Activated CD8-positive, alpha-beta memory T cell treated with anti-CD3 and anti-CD28 coated beads for 36 hours (primary cell): ENCODE results near the gene ATXN1. TPM values are rescaled to one million over a fixed set of nuclear protein-coding genes. Genes with fewer than 3 reads are reported as not detected.
"Not testable (repeated sequence)": the region's sequence is repeated elsewhere in the genome, so short reads cannot be mapped to it uniquely, and the experiment has no call there.

Source experiments
- CTCF ChIA-PET: fragments of 350-600 bp; sonication (Branson Sonifier 250); formaldehyde crosslinking; loops from one replicate; lab custom pipeline; 2021; ENCODE audit warnings: antibody characterized with exemption; lab: Charles Lee
- POLR2A ChIA-PET: fragments of 350-600 bp; sonication (Branson Sonifier 250); formaldehyde crosslinking; loops from one replicate; lab custom pipeline; 2021; ENCODE audit warnings: antibody characterized with exemption; lab: Charles Lee
- total RNA-seq, 2 experiments: library from RNA; stranded (reverse); gene quantifications; one replicate each; pipeline ENCODE4 v1.2.3, GENCODE V29; 2021

Gene ATXN1
- total RNA-seq, 2 experiments from 2014 or later = 75.0 to 85.3 TPM

DNA sequence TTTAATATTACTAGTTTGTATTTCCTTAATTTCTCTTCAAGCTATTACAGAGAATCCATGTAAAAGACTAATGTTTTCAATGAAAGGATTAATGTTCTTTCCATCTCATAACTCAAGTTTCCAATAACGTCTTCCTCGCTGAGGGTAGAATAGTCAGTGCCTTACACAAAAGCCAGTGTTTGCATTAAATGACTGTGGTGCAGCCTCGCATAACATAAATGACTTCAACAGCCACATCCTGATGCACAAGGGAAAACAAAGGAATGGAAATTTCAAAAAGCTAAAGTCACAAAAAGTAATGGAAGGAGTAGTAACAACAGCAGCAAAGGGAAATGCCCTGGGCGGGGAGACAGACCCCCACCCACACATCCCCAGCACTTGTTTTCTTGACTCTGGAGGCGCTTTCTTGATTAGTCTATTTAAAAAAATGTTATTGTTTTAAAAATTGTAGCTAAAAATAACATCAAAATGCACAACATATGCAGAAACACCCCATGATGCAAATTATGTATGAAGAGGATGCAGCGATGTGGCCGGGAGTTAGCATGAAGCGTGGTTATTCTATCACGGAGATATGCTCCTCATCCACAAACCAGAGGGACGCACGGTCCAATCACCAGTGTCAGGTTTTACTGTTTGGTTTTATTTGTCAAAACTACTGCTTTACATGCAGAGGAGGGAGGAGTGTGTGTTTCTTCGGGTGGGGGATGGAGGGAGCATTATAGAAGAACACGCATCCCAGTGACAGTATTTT is 294.3 kb downstream of the ATXN1 start:
- ChIA-PET POLR2A (no interaction called here), CTCF (interaction anchor here (0.7 kb wide), 1 partner anchor 29 kb away, joined by 3 read pairs; no protein-coding TSS in a partner anchor)

DNA sequence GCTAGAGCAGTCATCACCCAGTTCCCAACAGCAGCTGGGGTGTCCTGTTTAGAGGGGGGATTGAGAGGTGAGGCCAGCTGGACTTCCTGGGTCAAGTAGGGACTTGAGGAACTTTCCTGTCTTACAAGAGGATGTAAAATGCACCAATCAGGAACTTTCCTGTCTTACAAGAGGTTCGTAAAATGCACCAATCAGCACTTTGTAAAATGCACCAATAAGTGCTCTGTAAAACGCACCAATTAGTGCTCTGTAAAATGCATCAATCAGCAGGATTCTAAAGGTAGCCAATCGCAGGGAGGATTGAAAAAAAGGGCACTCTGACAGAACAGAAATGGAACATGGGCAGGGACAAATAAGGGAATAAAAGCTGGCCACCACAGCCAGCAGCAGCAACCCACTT is 297.2 kb downstream of the ATXN1 start:
- CTCF ChIA-PET = interaction anchor here (0.6 kb wide), 1 partner anchor 299 kb away, joined by 3 read pairs; no protein-coding TSS in a partner anchor

DNA sequence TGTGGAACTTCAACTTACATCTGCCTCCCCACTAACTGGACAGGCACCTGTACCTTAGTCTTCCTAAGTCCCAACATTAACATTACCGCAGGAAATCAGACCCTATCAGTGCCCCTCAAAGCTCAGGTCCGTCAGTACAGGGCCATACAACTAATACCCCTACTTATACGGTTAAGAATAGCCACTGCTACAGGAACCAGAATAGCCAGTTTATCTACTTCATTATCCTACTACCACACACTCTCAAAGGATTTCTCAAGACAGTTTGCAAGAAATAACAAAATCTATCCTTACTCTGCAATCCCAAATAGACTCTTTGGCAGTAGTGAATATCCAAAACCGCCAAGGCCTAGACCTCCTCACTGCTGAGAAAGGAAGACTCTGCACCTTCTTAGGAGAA is 298.0 kb downstream of the ATXN1 start:
- CTCF ChIA-PET = interaction anchor here (0.6 kb wide), 1 partner anchor 300 kb away, joined by 3 read pairs; no protein-coding TSS in a partner anchor
- POLR2A ChIA-PET = interaction anchor here (0.6 kb wide), 1 partner anchor 141 kb away, joined by 4 read pairs; no protein-coding TSS in a partner anchor

More for the DNA sequence above, 297.2 kb downstream of the ATXN1 start:
- POLR2A ChIA-PET = interaction anchor here (0.6 kb wide), 1 partner anchor 140 kb away, joined by 4 read pairs; no protein-coding TSS in a partner anchor

DNA sequence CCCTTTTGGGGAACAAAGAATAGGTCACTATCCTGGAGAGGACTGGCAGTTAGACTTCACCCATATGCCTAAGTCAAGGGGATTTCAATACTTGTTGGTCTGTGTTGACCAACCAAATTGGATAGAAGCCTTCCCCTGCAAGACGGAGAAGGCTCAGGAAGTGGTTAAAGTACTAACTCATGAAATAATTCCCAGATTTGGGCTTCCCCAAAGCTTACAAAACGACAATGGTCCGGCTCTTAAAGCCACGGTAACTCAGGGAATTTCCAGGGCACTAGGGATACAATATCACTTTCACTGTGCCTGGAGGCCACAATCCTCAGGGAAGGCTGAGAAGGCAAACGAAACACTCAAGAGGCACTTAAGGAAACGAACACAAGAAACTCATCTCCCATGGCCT is 299.8 kb downstream of the ATXN1 start:
- ChIA-PET POLR2A (no interaction called here), CTCF (no interaction called here)

DNA sequence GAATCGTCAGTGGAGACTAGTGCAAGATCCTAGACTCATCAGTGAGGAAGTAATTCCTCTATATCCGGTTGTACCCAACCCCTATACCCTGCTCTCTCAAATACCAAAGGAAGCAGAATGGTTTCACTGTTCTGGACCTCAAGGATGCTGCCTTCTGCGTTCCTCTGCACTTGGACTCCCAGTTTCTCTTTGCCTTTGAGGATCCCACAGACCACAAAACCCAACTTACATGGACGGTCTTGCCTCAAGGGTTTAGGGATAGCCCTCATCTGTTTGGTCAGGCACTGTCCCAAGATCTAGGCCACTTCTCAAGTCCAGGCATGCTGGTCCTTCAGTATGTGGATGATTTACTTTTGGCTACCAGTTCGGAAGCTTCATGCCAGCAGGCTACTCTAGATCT is 301.8 kb downstream of the ATXN1 start:
- POLR2A ChIA-PET = not testable (repeated sequence)
- CTCF ChIA-PET = interaction anchor here (0.6 kb wide), 1 partner anchor 143 kb away, joined by 3 read pairs; no protein-coding TSS in a partner anchor

DNA sequence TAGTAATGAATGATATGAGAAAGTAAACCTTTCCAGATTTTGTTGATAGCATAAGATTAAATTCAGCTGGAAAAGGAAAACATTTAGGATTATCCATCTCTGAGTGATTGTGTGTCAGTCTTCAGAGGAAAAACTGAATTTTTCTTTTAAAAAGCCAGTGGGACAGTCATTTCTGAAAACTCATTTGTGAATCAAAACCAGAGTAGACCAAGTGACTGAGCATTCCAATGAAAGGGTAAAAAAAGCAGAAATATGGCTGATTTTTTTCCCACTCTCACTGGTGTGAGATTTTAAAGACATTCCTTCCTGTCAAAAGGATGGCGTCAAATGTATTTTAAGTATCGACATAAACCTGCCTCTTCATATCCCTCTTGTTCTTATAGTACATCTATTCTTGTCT is 308.9 kb downstream of the ATXN1 start:
- POLR2A ChIA-PET = no interaction called here
- CTCF ChIA-PET = no interaction called here

DNA sequence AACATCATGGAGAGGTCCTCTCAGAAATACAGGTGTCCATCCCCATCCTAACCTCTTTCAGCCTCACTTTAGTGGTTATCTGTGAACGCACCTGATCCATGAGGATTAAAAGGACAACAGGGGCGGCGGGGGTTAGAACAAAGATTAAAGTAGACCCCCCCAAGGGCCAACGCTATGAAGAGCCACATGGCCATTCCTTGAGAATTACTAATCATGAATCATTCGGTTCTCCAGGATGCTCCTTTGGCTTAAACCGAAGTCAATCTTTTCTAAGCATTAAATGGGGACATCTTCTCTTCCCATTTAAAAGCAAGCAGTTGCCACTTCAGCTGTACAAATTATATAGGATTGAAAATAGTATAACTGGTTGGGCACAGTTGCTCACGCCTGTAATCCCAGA is 310.4 kb downstream of the ATXN1 start:
- POLR2A ChIA-PET = no interaction called here
- CTCF ChIA-PET = interaction anchor here (1.6 kb wide), 1 partner anchor 41 kb away, joined by 4 read pairs; no protein-coding TSS in a partner anchor

DNA sequence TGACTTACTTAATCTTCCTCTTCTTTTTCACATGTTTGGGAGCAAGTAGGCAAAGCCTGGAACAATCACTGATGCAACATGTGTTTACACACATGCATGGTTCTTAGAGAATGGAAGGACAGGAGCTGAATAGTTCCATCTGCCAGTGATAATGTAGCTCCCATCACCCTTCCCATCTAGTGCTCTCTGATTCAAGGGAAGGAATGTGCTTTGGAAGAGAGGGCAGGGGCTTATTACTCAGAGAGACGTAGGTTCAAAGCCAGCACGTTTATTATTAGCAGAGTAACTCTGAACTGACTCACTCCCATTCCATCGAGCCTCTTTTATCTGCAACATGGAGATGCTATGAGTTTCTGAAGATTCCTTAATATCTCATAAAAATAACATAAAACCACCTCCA is 311.0 kb downstream of the ATXN1 start:
- POLR2A ChIA-PET = no interaction called here
- CTCF ChIA-PET = interaction anchor here (1.6 kb wide), 1 partner anchor 41 kb away, joined by 4 read pairs; no protein-coding TSS in a partner anchor

DNA sequence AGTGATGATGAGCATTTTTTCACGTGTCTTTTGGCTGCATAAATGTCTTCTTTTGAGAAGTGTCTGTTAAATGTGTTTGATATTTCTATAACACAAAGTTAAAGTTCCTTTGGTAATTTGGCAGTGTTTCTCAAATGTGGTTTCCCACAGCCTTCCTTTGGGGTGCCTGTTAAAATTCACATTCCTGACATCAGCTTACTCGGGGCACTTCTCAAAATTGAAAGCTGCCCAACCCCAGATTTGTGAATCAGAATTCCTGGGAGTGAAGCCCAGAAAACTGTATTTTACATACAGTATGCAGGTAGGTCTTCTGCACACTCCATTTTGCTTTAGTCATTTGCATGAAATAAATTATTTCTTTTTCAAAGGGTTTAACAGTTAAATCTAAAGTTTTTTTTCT is 315.0 kb downstream of the ATXN1 start:
- ChIA-PET CTCF (no interaction called here), POLR2A (interaction anchor here (0.6 kb wide), 1 partner anchor 317 kb away, joined by 4 read pairs; no protein-coding TSS in a partner anchor)

DNA sequence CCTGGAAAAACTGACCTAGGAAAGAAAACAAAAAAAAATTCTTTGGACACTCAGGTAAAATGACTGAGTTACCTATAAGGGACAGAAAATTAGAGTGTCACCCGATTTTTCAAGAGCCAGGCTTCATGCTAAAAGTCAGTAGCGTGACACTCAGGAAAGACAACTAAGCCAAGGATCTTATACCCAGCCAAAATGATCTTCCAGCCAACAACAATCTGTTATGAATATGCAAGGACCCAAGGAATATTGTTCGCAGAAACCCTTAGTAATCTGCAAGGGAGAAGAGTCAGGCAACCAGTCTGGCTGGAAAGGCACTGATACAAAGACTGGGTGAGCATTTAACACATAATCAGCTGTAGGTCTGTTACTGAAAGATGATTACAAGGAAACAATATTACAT is 319.2 kb downstream of the ATXN1 start:
- POLR2A ChIA-PET = no interaction called here
- CTCF ChIA-PET = no interaction called here

DNA sequence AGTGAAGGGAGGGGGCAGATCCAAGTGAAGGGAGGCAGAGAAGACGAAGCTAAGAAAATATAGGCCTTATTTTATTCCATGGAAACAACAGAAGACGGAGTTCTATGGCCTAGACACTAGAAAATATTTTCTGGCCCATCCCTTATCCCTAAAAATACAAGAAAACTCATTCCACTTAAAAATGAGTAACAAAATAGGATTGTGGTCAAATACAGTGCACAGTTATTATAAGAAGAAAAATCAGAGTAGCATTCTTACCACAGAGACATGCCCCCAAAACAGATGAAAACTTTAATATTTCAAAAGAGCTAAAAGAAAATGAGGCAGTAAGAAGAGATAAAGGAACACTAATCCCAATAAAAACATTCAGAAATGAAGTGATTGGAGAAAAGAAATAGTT is 320.0 kb downstream of the ATXN1 start:
- CTCF ChIA-PET = interaction anchor here (1.0 kb wide), 1 partner anchor 28 kb away, joined by 3 read pairs; no protein-coding TSS in a partner anchor
- POLR2A ChIA-PET = interaction anchor here (0.6 kb wide), 1 partner anchor 158 kb away, joined by 5 read pairs; no protein-coding TSS in a partner anchor

DNA sequence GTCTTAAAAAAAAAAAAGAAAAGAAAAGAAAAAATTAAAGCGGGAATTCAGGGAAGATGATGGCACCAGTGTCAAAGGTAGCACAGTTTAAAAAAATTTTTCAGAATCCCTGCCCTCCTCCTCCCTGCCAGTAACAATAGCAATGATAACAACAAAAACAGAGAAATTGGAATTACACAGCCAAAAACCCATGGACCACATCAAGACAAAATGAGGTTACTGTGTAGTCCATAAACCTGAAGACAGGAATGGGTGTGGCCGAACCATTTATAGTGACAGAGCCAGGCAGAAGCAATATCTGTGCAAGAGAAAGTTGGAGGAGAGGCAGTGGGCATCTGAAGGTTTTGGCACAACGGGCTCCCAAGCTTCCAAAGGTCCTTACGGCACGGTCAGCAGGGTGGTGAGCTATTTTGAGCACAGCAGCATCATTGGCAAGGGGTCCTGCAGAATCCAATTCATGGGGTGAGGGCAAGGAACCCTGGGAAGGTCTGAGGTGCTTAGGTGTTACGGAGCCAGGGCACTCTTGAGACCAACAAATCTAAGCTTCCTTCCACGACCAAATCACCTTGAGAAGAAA is 320.5 kb downstream of the ATXN1 start:
- POLR2A ChIA-PET = interaction anchor here (0.6 to 0.7 kb wide), 2 partner anchors 44 to 159 kb away, joined by 3 to 5 read pairs; no protein-coding TSS in a partner anchor
- CTCF ChIA-PET = interaction anchor here (1.0 to 1.6 kb wide), 3 partner anchors 27 to 330 kb away, joined by 3 to 6 read pairs (median 3); no protein-coding TSS in a partner anchor

DNA sequence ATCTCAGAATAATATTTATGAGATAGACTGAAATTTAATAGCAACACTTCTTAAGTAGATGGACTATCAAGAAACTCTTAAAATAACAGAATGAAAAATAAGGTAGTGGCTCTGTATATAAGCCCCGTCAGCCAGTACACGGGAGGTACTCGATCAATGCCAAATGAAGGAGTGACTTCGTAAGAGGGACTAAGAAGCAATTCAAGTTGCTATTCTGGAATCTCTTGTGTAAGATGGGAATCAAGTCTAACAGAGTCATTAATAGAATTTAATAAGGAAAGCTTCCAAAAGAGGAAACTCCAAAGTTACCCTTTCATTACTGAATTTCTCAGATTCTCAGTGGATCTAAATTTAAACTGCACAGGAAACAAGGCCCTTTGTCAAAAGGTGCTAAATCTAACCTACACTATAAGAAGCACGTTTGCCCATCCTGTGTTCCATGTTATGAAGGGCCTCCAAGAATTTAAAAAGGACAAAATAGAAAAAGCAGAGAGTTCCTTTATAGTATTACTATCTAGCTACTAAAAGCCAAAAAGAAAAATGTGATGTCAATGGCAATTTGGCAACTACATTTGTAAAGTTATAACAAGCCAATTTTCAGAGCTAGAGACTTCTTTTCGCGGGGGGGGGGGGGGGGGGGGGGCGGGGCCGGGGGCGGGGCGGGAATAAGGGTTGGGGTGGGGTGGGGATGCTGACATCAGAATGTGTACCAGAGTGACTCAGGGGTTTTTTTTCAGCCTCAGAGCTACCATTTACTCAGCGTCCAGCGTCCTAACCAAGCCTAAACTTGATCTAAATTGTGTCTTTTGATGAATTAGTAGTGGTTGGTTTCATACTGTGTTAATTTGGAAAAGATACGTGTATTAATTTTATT is 322.3 kb downstream of the ATXN1 start:
- ChIA-PET CTCF (interaction anchor here (0.8 to 1.6 kb wide), 6 partner anchors 19 to 332 kb away, joined by 3 to 6 read pairs (median 3); no protein-coding TSS in a partner anchor), POLR2A (interaction anchor here (0.5 to 2.0 kb wide), 7 partner anchors 18 to 324 kb away, joined by 3 to 9 read pairs (median 4); partner anchors contain the start of gene ATXN1)

DNA sequence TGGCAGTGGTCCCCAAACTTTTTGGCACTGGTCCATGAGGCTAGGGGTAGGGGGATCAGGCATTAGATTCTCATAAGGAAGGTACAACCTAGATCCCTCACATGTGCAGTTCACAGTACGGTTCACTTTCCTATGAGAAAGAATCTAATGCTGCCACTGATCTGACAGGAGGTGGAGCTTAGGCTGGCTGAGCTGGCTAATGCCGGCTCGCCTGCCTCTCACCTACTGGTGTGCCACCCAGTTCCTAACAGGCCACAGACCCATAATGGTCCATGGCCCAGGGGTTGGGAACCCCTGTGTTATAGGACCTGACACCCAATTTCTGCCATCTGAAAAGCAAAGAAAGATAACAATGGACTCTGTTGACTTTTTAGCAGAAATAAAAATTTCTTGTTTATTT is 323.3 kb downstream of the ATXN1 start:
- CTCF ChIA-PET = interaction anchor here (0.7 to 1.6 kb wide), 4 partner anchors 29 to 106 kb away, joined by 3 to 4 read pairs (median 3); no protein-coding TSS in a partner anchor
- POLR2A ChIA-PET = interaction anchor here (0.6 to 2.2 kb wide), 6 partner anchors 15 to 309 kb away, joined by 3 to 9 read pairs (median 5); partner anchors contain the start of gene MYLIP

DNA sequence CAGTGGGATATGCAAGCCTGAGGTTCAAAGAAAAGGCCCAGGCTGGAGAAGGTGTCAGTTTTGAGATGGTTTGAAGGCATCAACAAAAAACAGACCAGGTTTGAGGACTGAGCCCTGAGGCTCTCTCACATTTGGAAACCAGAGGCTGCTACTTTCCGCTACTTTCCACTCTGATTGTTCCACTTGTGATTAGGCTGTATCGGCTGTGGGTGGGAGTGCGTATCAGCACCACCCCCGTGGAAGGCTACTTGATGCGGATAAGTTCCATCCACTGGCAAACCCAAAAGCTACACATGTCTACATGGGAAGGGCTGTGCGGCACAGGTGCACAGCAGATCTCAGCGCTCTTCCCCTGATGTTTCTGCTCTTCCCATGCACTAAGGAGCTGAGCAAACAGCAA is 324.2 kb downstream of the ATXN1 start:
- ChIA-PET CTCF (interaction anchor here (0.6 to 1.6 kb wide), 5 partner anchors 47 to 324 kb away, joined by 3 to 4 read pairs (median 3); partner anchors contain the start of gene ATXN1), POLR2A (interaction anchor here (0.9 to 2.2 kb wide), 6 partner anchors 14 to 325 kb away, joined by 3 to 9 read pairs (median 6); partner anchors contain the start of gene ATXN1)

DNA sequence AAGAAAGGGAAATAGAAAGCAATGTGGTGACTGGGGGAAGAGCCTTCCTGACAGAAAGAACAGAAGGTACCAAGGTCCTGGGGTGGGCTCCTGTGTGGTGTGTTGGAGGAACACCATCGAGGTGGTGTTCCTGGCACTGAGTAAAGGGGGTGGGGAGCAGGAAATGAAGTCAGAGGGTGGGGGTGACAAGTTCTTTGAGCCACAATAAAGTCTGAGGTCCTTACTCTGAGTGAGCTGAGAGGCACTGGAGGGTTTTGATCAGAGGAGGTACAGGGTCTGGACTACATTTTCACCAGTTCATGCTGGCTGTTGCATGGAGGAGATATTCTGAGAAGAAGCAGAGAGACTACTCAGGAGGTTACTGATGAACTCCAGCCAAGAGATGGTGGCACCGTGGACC is 324.7 kb downstream of the ATXN1 start:
- ChIA-PET POLR2A (interaction anchor here (0.5 to 2.2 kb wide), 5 partner anchors 16 to 326 kb away, joined by 3 to 9 read pairs (median 3); partner anchors contain the start of gene ATXN1), CTCF (interaction anchor here (0.6 to 0.9 kb wide), 2 partner anchors 237 to 324 kb away, joined by 3 read pairs; partner anchors contain the start of gene ATXN1)

DNA sequence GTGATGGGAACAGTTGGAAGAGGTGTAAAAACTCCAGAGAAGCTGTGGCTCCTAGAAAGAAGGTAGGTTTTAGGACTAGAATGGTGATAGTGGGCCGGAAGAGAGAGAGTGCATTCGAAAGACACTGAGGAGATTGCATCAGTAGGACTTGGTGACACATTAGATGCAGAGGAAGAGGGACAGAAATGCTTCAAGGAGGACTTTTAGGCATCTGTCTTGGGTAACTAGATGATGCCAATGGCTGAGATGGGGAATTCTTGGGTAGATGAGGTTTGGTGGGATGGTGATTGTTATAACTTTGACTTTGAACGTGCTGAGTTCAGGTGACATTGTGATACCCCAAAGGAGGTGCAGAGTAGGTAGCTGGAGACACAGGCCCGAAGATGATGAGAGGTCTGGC is 326.4 kb downstream of the ATXN1 start:
- POLR2A ChIA-PET = interaction anchor here (0.6 kb wide), 1 partner anchor 312 kb away, joined by 3 read pairs; no protein-coding TSS in a partner anchor
- CTCF ChIA-PET = interaction anchor here (0.7 to 1.4 kb wide), 2 partner anchors 14 to 336 kb away, joined by 3 to 5 read pairs; no protein-coding TSS in a partner anchor
